Motor neuron (in vitro differentiated cells): ENCODE data around the gene SFXN2. TPM values are rescaled to one million over a fixed set of nuclear protein-coding genes. Genes with fewer than 3 reads are reported as not detected.

Experiments
- total RNA-seq, 8 experiments: library from RNA; unstranded; fragments of 300-600 nt; gene quantifications; 2 replicates each; pipeline versions ENCODE4 v1.2.3 to v1.2.4, GENCODE V29; 2022

Gene SFXN2
- total RNA-seq, 8 experiments from 2014 or later, result 1.2 to 21.5 (median 4.9) TPM

Other genes with a start within 250 kb of the SFXN2 start
- gene ACTR1A, start 211.9 kb upstream of the SFXN2 start, total RNA-seq, result 100 to 1,000 TPM in 5 of 8 experiments, 10 to 100 TPM in 3; 70.4 to 138 (median 108) TPM
- 1 to 10 TPM; 2.9 to 9.7 (median 4.8) TPM for gene SUFU, start 210.7 kb upstream of the SFXN2 start, total RNA-seq
- gene TRIM8, start 70.2 kb upstream of the SFXN2 start, total RNA-seq, result 10 to 100 TPM; 42.5 to 84.5 (median 68.6) TPM
- 10 to 100 TPM in 5 of 8 experiments, 1 to 10 TPM in 3; 4.9 to 29.8 (median 19.4) TPM for gene ARL3, start 239 bp upstream of the SFXN2 start, total RNA-seq
- gene WBP1L, start 29.3 kb downstream of the SFXN2 start, total RNA-seq, result 10 to 100 TPM; 21.1 to 49.7 (median 26.7) TPM
- under 1 TPM in 5 of 8 experiments, not detected in 3; 0.09 to 0.71 (median 0.36) TPM for gene CYP17A1, start 122.8 kb downstream of the SFXN2 start, total RNA-seq
- gene BORCS7, start 139.6 kb downstream of the SFXN2 start, total RNA-seq, result 10 to 100 TPM; 10.3 to 33.8 (median 14.5) TPM
- 1 to 10 TPM in 6 of 8 experiments, under 1 TPM in 2; 0.41 to 8.8 (median 4.9) TPM for gene AS3MT, start 154.8 kb downstream of the SFXN2 start, total RNA-seq
- 10 to 100 TPM in 1 of 8 experiments, 1 to 10 TPM in 7; 4.4 to 11.4 (median 6.2) TPM for gene CNNM2, start 203.7 kb downstream of the SFXN2 start, total RNA-seq